Mucosa of gallbladder (tissue), 1 donor: ENCODE data around the gene SPDYE1. TPM values are rescaled to one million over a fixed set of nuclear protein-coding genes. Genes with fewer than 3 reads are reported as not detected.

Source experiments
- DNase-seq: peaks from one replicate; pipeline ENCODE4 v3.0.0-alpha.2; 2020; ENCODE audit warnings: low spot score
- total RNA-seq: library from RNA; stranded (reverse); gene quantifications from one replicate; pipeline ENCODE4 v1.2.1, GENCODE V29; 2021
- donor health status: DM: no; HTN: no; CAD: no.

SPDYE1 gene
- total RNA-seq, 1 donor from 2014 or later: not detected

DNA sequence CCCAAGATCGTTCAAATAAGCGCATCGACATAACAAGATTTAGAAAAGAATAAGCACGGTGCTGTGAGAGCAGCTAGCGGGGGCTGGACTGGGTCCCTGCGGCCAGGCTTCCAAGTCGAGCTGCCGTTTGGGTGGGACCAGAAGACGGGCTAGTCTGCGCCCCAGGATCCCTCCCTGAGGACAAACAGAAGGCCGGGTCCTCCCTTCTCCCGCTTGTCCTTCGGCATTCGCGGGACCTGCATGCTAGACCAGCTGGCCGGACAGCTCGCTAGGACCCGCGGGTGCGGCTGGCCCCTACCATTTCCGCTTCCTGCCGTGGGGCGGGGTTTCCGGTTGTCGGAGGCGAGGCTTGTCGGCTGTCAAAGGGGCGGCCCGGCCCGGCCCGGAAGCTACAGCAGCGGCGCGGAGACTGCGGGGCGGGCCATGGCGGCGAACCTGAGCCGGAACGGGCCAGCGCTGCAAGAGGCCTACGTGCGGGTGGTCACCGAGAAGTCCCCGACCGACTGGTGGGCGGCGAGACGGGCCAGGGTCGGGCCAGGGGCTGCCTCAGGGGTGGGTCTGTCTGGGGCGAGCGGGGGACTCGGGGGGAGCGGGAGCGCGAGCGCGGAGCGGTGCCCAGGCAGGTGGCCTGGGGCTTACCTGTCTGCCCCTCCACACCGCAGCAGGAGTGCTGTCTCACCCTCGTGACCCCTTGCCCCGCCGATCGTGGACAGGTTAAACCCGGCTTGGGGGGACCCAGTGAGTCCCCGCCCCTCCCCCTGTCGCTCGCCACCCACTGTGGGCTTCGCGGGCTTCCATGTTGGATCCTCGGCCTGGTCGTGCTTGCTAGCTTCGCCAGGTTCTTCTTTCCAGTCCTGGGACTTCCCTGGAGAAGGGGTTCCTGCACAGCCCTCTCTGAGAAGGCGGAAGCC lies 46.9 kb downstream of the SPDYE1 start, which contains the start of gene DBNL:
Gene DBNL (plus strand): TSS at position 388 of the 911 bp plus-strand sequence. CDS start 36 bp downstream, at position 424.
- peak; percentile 93 for DNase-seq

DNA sequence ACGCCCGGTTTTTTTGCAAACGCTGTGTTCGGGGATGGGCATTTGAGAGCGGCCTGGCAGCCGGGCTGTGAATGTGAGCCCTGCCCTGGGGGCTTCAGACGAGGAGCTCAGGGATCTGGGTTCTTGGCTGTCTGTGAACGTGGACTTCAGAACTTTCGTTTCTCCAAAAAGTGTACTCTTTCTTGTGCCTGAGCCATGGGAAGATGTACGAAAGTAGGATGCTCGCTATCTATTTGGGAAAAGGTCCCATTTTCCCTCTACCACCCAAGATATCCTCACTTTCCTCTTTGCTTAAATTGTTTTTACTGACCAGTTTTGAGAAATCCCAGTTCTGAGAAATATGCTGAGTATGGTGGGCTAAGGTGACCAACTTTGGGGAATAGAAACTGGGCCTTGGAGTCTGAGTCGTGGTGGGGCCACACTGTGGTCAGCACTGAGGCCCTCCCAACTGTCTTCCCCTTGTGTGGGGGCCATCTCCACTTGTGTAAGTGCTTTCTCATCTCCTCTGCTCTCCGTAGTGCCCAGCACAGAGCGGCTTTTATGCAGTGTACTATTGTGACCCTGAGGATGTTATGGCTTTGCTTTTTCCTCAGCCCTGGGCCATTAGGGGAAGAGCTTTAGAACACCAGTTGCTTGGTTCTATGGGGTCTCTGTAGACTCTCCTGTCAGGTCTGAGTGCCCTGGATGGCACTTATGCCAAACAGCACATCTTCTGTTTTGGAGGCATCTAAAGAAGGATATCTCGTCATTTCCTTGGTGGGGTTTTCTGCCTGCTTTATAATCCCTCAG lies 47.7 kb downstream of the SPDYE1 start:
- no peak for DNase-seq

- no peak for DNase-seq
Observed at GRCh38 chr7:44046321-44047061, 48.8 kb downstream of the SPDYE1 start.

DNA sequence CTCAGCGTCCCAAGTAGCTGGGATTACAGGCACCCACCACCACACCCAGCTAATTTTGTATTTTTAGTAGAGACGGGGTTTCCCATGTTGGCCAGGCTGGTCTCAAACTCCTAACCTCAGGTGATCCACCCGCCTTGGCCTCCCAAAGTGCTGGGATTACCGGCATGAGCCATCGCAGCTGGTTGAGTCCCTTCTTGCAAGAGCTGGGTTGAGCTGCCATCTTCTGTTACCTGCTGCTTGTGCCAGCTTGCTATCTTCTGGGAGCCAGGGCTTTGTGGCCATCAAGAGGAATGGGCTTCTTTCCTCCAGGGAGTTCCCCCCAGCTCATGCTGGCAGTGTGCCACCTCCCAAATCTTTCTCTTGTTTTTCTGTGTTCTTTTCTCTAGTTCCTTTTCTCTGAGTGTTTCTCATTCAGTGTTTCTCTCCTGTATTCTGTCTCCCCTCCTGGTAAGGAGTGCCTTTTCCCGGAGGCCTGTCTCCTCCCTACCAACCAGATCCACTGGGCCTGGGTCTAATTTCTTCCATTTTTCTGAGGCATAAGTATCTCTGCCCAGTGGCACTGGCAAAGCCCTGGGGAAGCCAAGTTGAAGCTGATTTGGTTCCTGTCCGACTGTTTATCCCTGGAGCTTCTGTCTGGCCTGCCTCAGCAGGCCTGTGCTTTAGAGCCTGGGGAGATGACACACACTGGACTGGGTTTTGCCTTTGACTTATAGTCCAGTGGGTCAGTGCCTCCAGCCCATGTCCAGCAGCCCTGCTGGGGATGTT lies 50.5 kb downstream of the SPDYE1 start:
- DNase-seq: no peak

GRCh38 chr7:44050121-44050914 lies 52.6 kb downstream of the SPDYE1 start:
- no peak for DNase-seq

- DNase-seq: no peak
Observed at GRCh38 chr7:44050915-44051560, 53.3 kb downstream of the SPDYE1 start.

DNA sequence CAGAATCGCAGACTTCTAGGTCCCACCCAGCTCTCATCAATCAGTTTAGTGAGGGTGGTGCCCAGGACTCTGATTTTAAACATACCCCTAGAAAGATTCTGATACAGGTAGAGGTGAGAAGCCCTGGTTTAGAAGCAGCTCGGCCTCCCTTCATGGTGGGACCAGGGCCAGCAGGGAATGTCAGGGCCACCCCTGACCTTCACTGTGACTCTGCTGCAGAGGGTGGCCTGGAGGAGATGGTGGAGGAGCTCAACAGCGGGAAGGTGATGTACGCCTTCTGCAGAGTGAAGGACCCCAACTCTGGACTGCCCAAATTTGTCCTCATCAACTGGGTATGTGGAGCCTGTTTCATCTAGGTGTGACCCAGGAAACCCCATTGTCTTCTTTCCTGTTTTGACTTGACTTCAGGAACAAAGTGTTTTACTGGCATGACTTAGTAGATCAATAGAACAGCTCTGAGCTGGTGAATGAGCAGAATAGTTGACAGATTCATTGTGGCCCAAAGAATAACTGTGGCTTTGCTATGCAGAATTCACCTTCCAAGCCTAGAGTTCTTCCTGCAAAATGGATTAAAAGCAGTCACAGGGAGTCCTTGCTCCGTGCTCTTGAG lies 54.0 kb downstream of the SPDYE1 start:
- DNase-seq: no peak

DNA sequence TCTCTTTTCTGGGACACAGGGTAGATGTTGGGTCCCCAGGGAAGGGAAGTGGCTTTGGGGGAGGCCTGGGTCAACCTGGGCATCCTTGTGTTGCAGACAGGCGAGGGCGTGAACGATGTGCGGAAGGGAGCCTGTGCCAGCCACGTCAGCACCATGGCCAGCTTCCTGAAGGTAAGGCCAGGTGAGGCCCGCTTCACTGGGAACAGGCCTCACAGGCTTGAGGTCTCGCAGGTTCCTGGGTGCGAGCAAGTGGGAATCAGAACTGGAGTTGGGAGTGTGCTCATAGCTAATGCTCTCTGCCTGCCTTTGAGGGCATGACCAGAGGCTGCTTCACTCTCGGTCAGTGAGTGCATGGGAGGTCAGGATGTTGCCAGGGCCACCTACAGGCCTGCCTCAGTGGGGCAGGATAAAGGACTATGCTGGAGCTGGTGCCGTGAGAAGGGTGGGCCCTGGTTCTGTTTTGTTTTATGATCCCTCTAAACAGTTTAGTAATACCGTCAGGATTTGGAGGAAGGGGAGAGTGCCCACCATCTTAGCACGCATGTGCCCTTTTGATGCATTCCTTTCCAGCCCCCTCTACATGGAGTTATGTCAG lies 55.2 kb downstream of the SPDYE1 start:
- no peak for DNase-seq

- no peak for DNase-seq
Observed at GRCh38 chr7:44056681-44057080, 59.0 kb downstream of the SPDYE1 start.

DNA sequence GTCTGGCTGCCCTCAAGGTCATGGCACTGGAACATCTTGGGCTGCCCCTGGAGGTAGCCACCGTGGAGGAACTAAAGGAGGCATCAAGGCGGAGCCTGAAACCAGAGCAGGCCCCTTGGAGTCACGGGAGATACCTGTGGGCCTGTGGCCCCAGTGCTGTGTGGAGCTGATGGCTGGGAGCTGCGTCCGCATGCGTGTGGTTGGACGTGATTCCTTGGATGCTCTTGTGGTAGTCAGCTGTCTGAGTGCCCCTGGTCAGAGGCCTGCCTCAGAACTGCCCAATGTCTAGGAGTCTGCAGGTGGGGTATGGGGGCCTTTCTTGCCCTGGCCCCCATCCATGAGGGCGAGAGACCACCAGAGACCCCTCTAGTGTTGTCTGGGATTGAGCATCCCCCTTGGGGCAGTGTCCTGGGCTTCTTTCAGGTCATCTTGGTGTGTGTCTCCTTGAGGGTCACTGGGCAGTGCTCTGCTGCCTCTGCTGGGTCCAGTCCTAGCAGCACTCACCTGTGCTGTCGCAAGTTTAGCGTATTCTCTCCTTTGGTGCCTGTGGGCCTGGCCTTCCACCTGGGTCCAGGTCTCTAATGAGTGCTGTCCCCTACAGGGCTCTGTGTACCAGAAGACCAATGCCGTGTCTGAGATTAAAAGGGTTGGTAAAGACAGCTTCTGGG lies 59.6 kb downstream of the SPDYE1 start:
- no peak for DNase-seq

DNA sequence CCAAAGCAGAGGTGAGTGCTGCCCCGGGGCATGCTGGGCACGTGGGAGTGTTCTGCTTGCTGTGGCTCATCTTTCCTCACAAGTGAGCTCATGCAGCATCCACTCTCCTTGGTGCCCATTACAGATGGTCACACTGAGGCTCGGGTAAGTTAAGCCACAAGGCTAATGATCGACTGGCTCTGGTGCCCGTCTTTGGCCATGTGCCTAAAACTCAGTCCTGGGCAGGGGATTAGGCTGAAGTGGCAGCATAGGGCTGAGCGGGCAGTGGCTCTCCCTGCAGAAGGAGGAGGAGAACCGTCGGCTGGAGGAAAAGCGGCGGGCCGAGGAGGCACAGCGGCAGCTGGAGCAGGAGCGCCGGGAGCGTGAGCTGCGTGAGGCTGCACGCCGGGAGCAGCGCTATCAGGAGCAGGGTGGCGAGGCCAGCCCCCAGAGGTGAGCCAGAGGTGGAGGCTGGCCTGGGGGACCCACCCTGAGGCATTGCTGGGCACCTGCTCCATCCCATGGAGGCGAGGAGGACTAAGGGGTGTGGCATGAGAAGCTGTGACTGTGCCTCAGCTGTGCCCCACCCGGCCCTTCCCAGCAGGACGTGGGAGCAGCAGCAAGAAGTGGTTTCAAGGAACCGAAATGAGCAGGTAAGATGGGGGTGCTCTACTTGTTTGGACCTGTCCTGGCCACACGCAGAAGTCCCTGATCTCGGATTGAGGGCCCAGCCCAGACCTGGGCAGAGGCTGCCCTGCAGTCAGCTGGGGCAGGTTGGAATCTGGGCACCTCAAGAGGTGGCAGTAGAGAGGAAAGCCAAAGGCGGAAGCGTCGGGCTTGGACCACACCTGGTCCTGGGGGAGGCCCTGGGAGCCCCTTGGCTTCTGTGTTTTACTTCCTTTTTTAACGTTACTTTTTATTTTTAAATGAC lies 60.4 kb downstream of the SPDYE1 start:
- no peak for DNase-seq

- DNase-seq: no peak
Observed at GRCh38 chr7:44058759-44059218, 61.1 kb downstream of the SPDYE1 start.

GRCh38 chr7:44059219-44060090 lies 61.8 kb downstream of the SPDYE1 start:
- DNase-seq: no peak
